Peyer's patch (tissue), 4 donors: ENCODE results near the gene LIMS2. TPM values are rescaled to one million over a fixed set of nuclear protein-coding genes. Genes with fewer than 3 reads are reported as not detected.
A peak's percentile ranks its signal among the peaks of the same experiment; 100 is the strongest.

ENCODE experiments used
- DNase-seq, 3 donors: peaks; one replicate each; pipeline ENCODE4 v3.0.0-alpha.2; 2017 to 2019
- H3K27ac ChIP-seq, 4 donors: fragments of 200-600 bp; sonication (generic); one replicate each; pipeline ENCODE4 v1.5.1; 2016 to 2019
- H3K27me3 ChIP-seq, 2 donors: fragments of 200-600 bp; sonication (generic); one replicate each; pipeline ENCODE4 v1.5.1; 2019
- H3K36me3 ChIP-seq, 3 donors: fragments of 200-600 bp; sonication (generic); one replicate each; pipeline ENCODE4 v1.5.1; 2016 to 2019
- H3K4me1 ChIP-seq, 4 donors: fragments of 200-600 bp; sonication (generic); one replicate each; pipeline ENCODE4 v1.5.1; 2016 to 2019
- H3K4me3 ChIP-seq, 4 donors: fragments of 200-600 bp; sonication (generic); 1 replicate in 3 of 4; 2 replicates in 1 of 4; pipeline ENCODE4 v1.5.1; 2016 to 2019; ENCODE audit warnings: mild to moderate bottlenecking in 1 of 4
- H3K9me3 ChIP-seq, 4 donors: fragments of 200-600 bp; sonication (generic); one replicate each; pipeline ENCODE4 v1.5.1; 2016 to 2019; ENCODE audit warnings: mild to moderate bottlenecking in 1 of 4
- CTCF ChIP-seq, 6 experiments: fragments of 450-650 bp in 4 of 6; fragments of 200-600 bp in 2 of 6; sonication (generic) in 1 of 6; IDR thresholded peaks; one replicate each; pipeline ENCODE4 v1.5.1; 2017 to 2019; ENCODE audit warnings: antibody characterized with exemption in 6 of 6, mild to moderate bottlenecking in 3 of 6, moderate library complexity in 1 of 6
- POLR2A ChIP-seq, 2 donors: fragments of 450-650 bp; IDR thresholded peaks; one replicate each; pipeline ENCODE4 v1.5.1; 2017; ENCODE audit warnings: antibody characterized with exemption in 2 of 2, mild to moderate bottlenecking in 2 of 2, moderate library complexity in 2 of 2
- total RNA-seq, 4 donors: library from RNA; depleted of rRNA; stranded (reverse); fragments of >200 nt; gene quantifications; one replicate each; pipeline ENCODE4 v1.1.0, GENCODE V29; 2016

Gene LIMS2
- total RNA-seq, 4 donors from 2014 or later: 7.7 to 95.7 (median 21.9) TPM

GRCh38 chr2:127688405-127688804, 13.1 kb upstream of the LIMS2 start:
- H3K36me3 ChIP-seq: no peaks in the 10 kb centered on the region
- no peak overlapping the region for H3K27ac ChIP-seq
- H3K27me3 ChIP-seq: no peaks in the 10 kb centered on the region
- DNase-seq: no peak
- no peak overlapping the region for H3K4me3 ChIP-seq
- no peaks in the 10 kb centered on the region for H3K4me1 ChIP-seq
- TF ChIP-seq CTCF (IDR thresholded peaks at IDR 0.05) (no peak), POLR2A (IDR thresholded peaks at IDR 0.05) (no peak)
- H3K9me3 ChIP-seq: peaks cover 0 to 5% (median 2%) of the 10 kb centered on the region in 4 donors

- H3K4me1 ChIP-seq: peaks cover 0 to 20% (median 0%) of the 10 kb centered on the region in 4 donors
- peaks cover 0 to 3% (median under 1%) of the 10 kb centered on the region in 4 donors for H3K9me3 ChIP-seq
- no peaks in the 10 kb centered on the region for H3K27me3 ChIP-seq
- TF ChIP-seq CTCF (IDR thresholded peaks at IDR 0.05): no peak
- no peak for TF ChIP-seq POLR2A (IDR thresholded peaks at IDR 0.05)
- no peak overlapping the region for H3K27ac ChIP-seq
- H3K36me3 ChIP-seq: no peaks in the 10 kb centered on the region
- H3K4me3 ChIP-seq: no peak overlapping the region
- DNase-seq: no peak
These were observed 10.2 kb upstream of the LIMS2 start for GRCh38 chr2:127685410-127686080.

GRCh38 chr2:127683757-127684156, 8.4 kb upstream of the LIMS2 start:
- Histone ChIP-seq H3K36me3 (no peaks in the 10 kb centered on the region), H3K4me1 (peaks cover 0 to 20% (median 0%) of the 10 kb centered on the region in 4 donors), H3K4me3 (no peak overlapping the region), H3K27ac (no peak overlapping the region), H3K27me3 (no peaks in the 10 kb centered on the region), H3K9me3 (no peaks in the 10 kb centered on the region)
- TF ChIP-seq POLR2A (IDR thresholded peaks at IDR 0.05) (no peak), CTCF (IDR thresholded peaks at IDR 0.05) (no peak)
- no peak for DNase-seq

- no peaks in the 10 kb centered on the region for H3K9me3 ChIP-seq
- no peak for DNase-seq
- H3K36me3 ChIP-seq: no peaks in the 10 kb centered on the region
- no peak overlapping the region for H3K4me3 ChIP-seq
- peaks cover 0 to 20% (median 0%) of the 10 kb centered on the region in 4 donors for H3K4me1 ChIP-seq
- H3K27me3 ChIP-seq: no peaks in the 10 kb centered on the region
- TF ChIP-seq CTCF (IDR thresholded peaks at IDR 0.05) (no peak), POLR2A (IDR thresholded peaks at IDR 0.05) (no peak)
- no peak overlapping the region for H3K27ac ChIP-seq
These were observed 7.7 kb upstream of the LIMS2 start for GRCh38 chr2:127683056-127683455.

- H3K9me3 ChIP-seq: no peaks in the 10 kb centered on the region
- no peak for DNase-seq
- H3K27me3 ChIP-seq: no peaks in the 10 kb centered on the region
- TF ChIP-seq POLR2A (IDR thresholded peaks at IDR 0.05) (no peak), CTCF (IDR thresholded peaks at IDR 0.05) (no peak)
- peaks cover 0 to 20% (median 0%) of the 10 kb centered on the region in 4 donors for H3K4me1 ChIP-seq
- no peak overlapping the region for H3K4me3 ChIP-seq
- no peaks in the 10 kb centered on the region for H3K36me3 ChIP-seq
- peak overlapping the region in 1 of 4 donors; percentile 28 for H3K27ac ChIP-seq
These were observed 6.9 kb upstream of the LIMS2 start for GRCh38 chr2:127681976-127682857.
